Measurements from ENCODE around the gene NUMA1. TPM values are rescaled to one million over a fixed set of nuclear protein-coding genes. Genes with fewer than 3 reads are reported as not detected.
A peak's percentile ranks its signal among the peaks of the same experiment; 100 is the strongest.

The NUMA1 gene
- total and polyA plus RNA-seq, 2 of the 8 experiments (the other 6 are each of a cell fraction or from before 2014, with no cell fraction given), result 101 to 107 TPM

GRCh38 chr11:72112143-72112977 is 32.0 kb upstream of the NUMA1 start, which contains the start of gene ANAPC15 (continued):
- no peak for TF ChIP-seq CTCF (IDR thresholded peaks at IDR 0.05; ENCODE audit: control extremely low read depth in 1 of 3, insufficient read depth in 1 of 3, low read depth in 1 of 3, low read length in 3 of 3)
- TF ChIP-seq SIN3A (conservative IDR thresholded peaks at IDR 0.05 in 1 of 2, IDR thresholded peaks at IDR 0.05 in 1 of 2; ENCODE audit: low read depth in 1 of 2, low read length in 2 of 2), result peak in 1 of 2 experiments; percentile 30; a peak in 1 of 4 replicates
- TF ChIP-seq BRCA1 (IDR thresholded peaks at IDR 0.05; ENCODE audit: low read depth, low read length), result no peak
- no peak for TF ChIP-seq BACH1 (IDR thresholded peaks at IDR 0.05; ENCODE audit: low read length)
- no peak for TF ChIP-seq EZH2 (IDR thresholded peaks at IDR 0.05; ENCODE audit: low read depth, low read length, severe bottlenecking)
- TF ChIP-seq SP4 (IDR thresholded peaks at IDR 0.05; ENCODE audit: low read length), result no peak; the same call in none of the 2 replicates
- TF ChIP-seq CEBPB (IDR thresholded peaks at IDR 0.05; ENCODE audit: low read depth, low read length), result no peak
- TF ChIP-seq SIX5 (IDR thresholded peaks at IDR 0.05; ENCODE audit: low read depth, low read length), result no peak
- TF ChIP-seq ZNF274 (IDR thresholded peaks at IDR 0.05; ENCODE audit: borderline replicate concordance, extremely low read depth, low read length), result no peak
- TF ChIP-seq RAD21 (IDR thresholded peaks at IDR 0.05 in 1 of 2, conservative IDR thresholded peaks at IDR 0.05 in 1 of 2; ENCODE audit: low read depth in 2 of 2, low read length in 2 of 2), result peak in 1 of 2 experiments; percentile 15; a peak in 1 of 4 replicates
- peak; percentile 82 for TF ChIP-seq CHD2 (IDR thresholded peaks at IDR 0.05; ENCODE audit: low read length)
- TF ChIP-seq, protein P1, sequence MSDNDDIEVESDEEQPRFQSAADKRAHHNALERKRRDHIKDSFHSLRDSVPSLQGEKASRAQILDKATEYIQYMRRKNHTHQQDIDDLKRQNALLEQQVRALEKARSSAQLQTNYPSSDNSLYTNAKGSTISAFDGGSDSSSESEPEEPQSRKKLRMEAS (IDR thresholded peaks at IDR 0.05), result peak; percentile 81
- TF ChIP-seq, protein P2, sequence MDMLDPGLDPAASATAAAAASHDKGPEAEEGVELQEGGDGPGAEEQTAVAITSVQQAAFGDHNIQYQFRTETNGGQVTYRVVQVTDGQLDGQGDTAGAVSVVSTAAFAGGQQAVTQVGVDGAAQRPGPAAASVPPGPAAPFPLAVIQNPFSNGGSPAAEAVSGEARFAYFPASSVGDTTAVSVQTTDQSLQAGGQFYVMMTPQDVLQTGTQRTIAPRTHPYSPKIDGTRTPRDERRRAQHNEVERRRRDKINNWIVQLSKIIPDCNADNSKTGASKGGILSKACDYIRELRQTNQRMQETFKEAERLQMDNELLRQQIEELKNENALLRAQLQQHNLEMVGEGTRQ (IDR thresholded peaks at IDR 0.05; ENCODE audit: low read length), result no peak
- no peak; the same call in 1 of the 2 replicates for TF ChIP-seq JUND (IDR thresholded peaks at IDR 0.05; ENCODE audit: low read length)
- no peak for TF ChIP-seq RFX5 (IDR thresholded peaks at IDR 0.05; ENCODE audit: borderline replicate concordance, low read depth, low read length)
- TF ChIP-seq CBX8 (IDR thresholded peaks at IDR 0.05; ENCODE audit: borderline replicate concordance, low read depth, low read length), result no peak
- peak; percentile 43 for TF ChIP-seq TAF7 (optimal IDR thresholded peaks at IDR 0.05; ENCODE audit: borderline replicate concordance, low read depth, low read length)
- TF ChIP-seq TAF1 (IDR thresholded peaks at IDR 0.05; ENCODE audit: low read depth, low read length), result peak; percentile 95
- no peak for TF ChIP-seq SIRT6 (IDR thresholded peaks at IDR 0.05; ENCODE audit: low read length)
- TF ChIP-seq EGR1 (IDR thresholded peaks at IDR 0.05; ENCODE audit: borderline replicate concordance, low read depth, low read length), result no peak
